H54 (cell line): ENCODE measurements around the gene MPP3.
A peak's percentile ranks its signal among the peaks of the same experiment; 100 is the strongest.

Experiments
- DNase-seq: peaks from one replicate; pipeline ENCODE4 v3.0.0; 2011; ENCODE audit warnings: low spot score, mixed read lengths; ENCODE audit not compliant: insufficient read length
- FAIRE-seq: peaks from 3 replicates; lab custom pipeline; 2011; peaks lifted over from hg19 to GRCh38; lab: Jason Lieb, UNC
- POLR2A ChIP-seq: IDR thresholded peaks from 2 replicates; pipeline ENCODE4 v1.6.1; 2011; ENCODE audit warnings: low read depth, mild to moderate bottlenecking, low read length

Gene MPP3

DNA sequence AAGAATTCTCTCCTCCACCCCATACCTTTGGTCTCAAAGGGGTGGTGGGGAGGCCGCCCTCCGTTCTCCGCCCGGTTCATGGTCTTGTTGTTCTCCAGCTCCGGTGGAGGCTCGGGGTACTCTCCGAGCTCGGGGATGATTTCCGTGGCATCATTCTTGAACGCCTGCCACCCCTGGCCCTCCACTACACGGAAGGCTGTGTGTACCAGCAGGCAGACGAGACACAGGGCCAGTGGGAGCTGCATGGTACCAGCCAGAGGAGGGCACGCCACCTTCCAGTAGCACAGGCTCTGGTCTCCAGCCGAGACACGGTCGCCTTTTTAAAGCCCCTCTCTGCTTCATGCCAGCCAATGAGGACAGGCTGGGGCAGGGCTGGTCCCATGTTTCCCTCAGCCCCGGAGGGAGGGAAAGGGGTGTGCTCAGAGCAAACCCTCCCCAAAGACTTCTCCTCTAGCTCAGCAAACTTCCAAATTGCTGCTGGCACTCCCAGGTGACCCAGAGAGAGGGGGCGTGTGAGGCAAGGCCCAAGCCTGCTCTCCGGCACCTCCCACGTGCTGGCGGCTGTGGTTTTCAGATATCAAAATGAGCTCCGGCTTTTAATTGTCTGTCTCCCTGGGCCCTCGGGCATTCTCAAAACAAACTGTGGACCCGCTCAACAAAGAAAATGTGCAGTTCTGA, 74.3 kb downstream of the MPP3 start, which contains the start of gene SOST:
SOST (minus strand) TSS at position 295 of the 678 bp plus-strand sequence; CDS start at position 245, 50 bp downstream.
- TF ChIP-seq POLR2A = no peak
- no peak for FAIRE-seq
- DNase-seq = no peak

DNA sequence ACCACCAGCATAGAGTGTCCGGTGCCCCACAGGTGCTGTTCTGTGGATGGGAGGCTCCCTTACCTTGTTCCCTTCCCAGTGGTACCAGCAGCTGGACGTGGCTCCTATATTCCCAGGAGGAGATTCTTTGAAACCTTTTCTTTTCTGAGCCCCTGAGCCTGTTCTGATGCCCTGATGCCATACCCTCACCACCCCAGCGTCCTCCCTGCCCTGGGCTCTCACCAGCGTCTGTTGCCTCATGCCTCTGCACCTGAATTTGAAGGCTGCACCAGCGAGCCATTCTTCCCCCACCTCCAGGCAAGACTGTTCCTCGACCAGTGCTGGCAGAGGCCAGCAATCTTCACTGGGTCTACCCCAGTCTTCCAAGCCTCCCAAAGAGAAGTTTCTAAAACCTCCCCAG, 74.9 kb downstream of the MPP3 start:
- TF ChIP-seq POLR2A = no peak
- FAIRE-seq (no peak), DNase-seq (no peak)

DNA sequence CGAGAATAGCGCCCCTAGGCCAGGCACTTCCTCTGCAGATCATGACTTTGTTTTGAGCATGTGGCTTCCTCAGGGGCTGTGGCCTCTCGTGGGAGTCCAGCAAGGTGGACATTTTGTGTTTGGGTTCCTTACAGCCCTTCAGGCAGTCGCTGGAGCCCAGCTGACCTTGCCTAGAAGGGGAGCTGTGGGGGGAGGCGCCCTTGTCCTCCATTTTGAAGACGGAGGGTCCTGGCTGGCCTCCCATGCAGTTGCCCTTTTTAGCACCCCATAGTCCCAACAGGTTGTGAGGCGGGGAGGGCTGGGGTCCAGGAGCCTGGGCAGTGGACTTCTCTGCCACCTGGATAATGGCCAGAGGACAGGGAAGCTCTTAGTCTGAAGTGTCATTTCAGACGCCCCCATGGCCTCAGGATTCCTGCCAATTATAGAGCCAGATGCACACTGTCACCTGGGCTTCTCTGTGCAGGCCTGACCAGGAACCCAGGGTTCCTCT, 75.7 kb downstream of the MPP3 start:
- TF ChIP-seq POLR2A = no peak
- DNase-seq = no peak
- FAIRE-seq = no peak

DNA sequence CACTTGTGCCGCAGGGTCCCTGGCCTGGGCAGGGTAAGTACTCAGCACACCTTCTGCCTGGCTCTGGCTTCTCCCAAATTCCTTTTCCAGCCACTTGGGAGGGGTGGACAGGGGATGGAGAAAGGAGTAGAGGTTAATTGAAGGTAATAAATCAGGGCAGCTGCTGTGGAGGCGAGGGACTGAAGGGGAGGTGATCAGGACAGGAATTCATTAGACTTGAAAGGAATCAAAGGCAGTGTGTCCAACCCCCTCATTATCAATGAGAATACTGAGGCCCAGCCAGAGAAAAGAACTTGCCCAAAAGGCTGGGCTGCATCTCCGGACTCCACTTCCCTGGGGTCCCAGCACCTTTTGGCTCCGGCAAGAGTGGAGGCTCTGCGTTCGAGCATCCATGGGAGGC, 76.7 kb downstream of the MPP3 start:
- no peak for DNase-seq
- FAIRE-seq = no peak
- TF ChIP-seq POLR2A = no peak

DNA sequence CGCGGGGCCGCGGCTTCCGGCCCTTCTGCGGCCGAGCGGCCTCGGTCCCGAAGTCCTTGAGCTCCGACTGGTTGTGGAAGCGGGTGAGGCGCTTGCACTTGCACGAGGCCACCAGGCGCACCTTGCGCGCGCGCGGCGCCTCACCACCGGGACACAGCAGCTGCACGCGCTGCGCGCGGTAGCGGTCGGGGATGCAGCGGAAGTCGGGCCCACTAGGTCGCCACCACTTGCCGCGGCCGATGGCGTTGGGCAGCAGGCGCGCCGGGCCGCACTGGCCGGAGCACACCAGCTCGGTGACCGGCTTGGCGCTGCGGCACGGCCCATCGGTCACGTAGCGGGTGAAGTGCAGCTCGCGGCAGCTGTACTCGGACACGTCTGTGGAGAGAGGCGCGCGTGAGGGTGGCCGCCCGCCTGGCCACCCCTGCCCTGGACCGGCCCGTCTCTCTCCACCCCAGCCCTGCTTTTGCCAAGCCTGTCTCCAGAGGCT, 77.5 kb downstream of the MPP3 start:
- FAIRE-seq (no peak), DNase-seq (no peak)
- TF ChIP-seq POLR2A = no peak

DNA sequence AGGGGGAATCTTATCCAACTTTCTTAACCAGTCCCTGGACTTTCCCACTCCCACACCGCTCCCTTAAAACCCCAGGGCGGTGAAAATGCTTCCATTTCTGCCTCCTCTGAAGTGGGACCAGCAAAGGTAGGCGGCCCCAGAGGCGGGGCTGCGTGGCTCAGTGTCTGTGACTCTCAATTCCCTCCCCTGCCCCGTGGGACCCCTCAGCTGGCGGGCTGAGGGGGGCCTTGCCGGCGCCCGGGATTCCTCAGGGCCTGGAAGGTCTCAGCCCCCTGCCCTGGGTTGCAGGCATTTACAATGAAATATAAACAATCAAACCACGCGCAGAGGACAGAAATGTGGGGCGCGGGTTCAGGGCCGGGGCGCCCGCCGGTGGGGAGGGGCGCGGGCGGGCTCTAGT, 78.0 kb downstream of the MPP3 start:
- DNase-seq (no peak), FAIRE-seq (no peak)
- TF ChIP-seq POLR2A = no peak

DNA sequence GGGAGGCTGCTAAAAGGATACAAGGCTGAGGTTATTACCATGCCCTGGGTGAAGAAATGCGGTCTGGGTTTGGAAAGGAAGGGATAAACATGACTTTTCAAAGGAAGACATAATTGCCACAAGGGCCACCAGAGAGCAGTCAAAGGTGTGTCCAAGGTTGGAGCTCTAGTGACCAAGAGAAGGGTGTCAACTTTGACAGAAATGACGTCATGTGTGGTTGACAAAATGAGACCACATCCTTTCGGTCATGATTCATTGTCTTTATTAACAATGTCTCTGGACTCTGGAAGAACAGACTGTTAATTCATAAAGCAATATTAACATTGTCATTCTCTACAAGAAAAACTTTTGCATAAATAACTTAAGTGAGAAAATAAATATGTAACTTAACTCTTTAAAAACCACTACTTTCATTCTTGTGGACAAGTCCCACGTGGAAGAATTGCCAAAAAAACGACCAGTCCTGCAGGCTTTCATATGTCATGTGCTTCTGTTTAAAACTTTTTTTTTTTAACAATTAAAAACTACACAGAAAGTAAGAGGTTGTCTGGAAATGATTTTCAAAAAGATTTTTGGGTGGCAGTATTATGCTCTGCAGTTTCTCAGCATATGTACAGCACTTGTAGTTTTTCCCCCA, 79.3 kb downstream of the MPP3 start:
- DNase-seq = peak; percentile 71
- FAIRE-seq = no peak
- no peak for TF ChIP-seq POLR2A
